Pancreas (tissue), 10 donors: ENCODE results near the gene PRPSAP1. TPM values are rescaled to one million over a fixed set of nuclear protein-coding genes. Genes with fewer than 3 reads are reported as not detected.
A peak's percentile ranks its signal among the peaks of the same experiment; 100 is the strongest.

Source experiments
- ATAC-seq, 4 donors: fragments of 200-7000 bp; cut with Tn5 transposase; one replicate each; pipeline versions ENCODE4 v1.8.0 to v1.9.1; 2020; ENCODE audit warnings: mild to moderate bottlenecking in 4 of 4, moderate library complexity in 4 of 4
- DNase-seq, 6 donors: peaks; one replicate each; pipeline ENCODE4 v3.0.0-alpha.2; 2020
- FAIRE-seq: peaks from 2 replicates; lab custom pipeline; 2012; peaks lifted over from hg19 to GRCh38; lab: Jason Lieb, UNC
- H3K27ac ChIP-seq, 4 donors: fragments of 200-600 bp; sonication (generic); 1 replicate in 3 of 4; 2 replicates in 1 of 4; pipeline versions ENCODE4 v1.5.0 to v1.8.0; 2020
- H3K27me3 ChIP-seq, 4 donors: fragments of 200-600 bp; one replicate each; pipeline ENCODE4 v1.8.0; 2021
- H3K36me3 ChIP-seq, 3 donors: fragments of 200-600 bp; sonication (generic) in 1 of 3; one replicate each; pipeline versions ENCODE4 v1.5.0 to v1.8.0; 2020 to 2021
- H3K4me1 ChIP-seq, 3 donors: fragments of 200-600 bp; one replicate each; pipeline ENCODE4 v1.8.0; 2021
- H3K4me3 ChIP-seq, 4 donors: fragments of 200-600 bp; sonication (generic) in 2 of 4; one replicate each; pipeline versions ENCODE4 v1.5.0 to v1.8.0; 2020 to 2021
- H3K9me3 ChIP-seq, 4 donors: fragments of 200-600 bp; one replicate each; pipeline ENCODE4 v1.8.0; 2021
- WGBS, 2 donors: extraction: QIAGEN DNeasy Blood & Tissue Kit; methylation state at CpG; one replicate each; pipeline ENCODE4 v1.1.7; 2013; 5-methylcytosine and 5-hydroxymethylcytosine counted together
- intact Hi-C, 3 donors: fragments of 100-400 bp; cut with DNase I; formaldehyde crosslinking; loops; one replicate each; pipeline versions ENCODE4 v1.11.1 to v1.14.2; 2022
- polyA plus RNA-seq, 2 donors: library from polyadenylated mRNA; stranded (reverse); fragments of 200-250 nt; gene quantifications; one replicate each; pipeline ENCODE4 v1.2.3, GENCODE V29; 2013
- total RNA-seq, 6 donors: library from RNA; stranded (reverse); fragmentation: NEBNext Ultra II Directional in 4 of 6; extraction: Animal tissue kit (Norgen Biotek cat#: 25700) in 4 of 6; gene quantifications; one replicate each; pipeline versions ENCODE4 v1.2.1 to v1.2.4, GENCODE V29; 2021 to 2023
- TF ChIP-seq, protein P1 (sequence below), 4 donors: fragments of 200-600 bp; sonication (generic) in 3 of 4; IDR thresholded peaks; one replicate each; pipeline versions ENCODE4 v1.5.0 to v1.8.0; 2021; ENCODE audit warnings: antibody characterized with exemption in 4 of 4
- donor health status: healthy with polysubstance abuse.
- donor health status: DM: no; HTN: no; CAD: no; lungs with moderate emphysema.
- donor health status: DM: no; HTN: no; CAD: no.
- donor health status: control.
- donor health status: control.
- donor health status: Bipolar disorder and iron deficiency.
- donor health status: DM: yes; HTN: yes; CAD: no.
- donor health status: DM: no; HTN: no; CAD: no.
- donor health status: DM: no; HTN: no; CAD: no.
- donor health status: DM: yes; HTN: yes; CAD: no.

Gene PRPSAP1
- total and polyA plus RNA-seq, 8 donors: 18.5 to 43.3 (median 25.7) TPM

DNA sequence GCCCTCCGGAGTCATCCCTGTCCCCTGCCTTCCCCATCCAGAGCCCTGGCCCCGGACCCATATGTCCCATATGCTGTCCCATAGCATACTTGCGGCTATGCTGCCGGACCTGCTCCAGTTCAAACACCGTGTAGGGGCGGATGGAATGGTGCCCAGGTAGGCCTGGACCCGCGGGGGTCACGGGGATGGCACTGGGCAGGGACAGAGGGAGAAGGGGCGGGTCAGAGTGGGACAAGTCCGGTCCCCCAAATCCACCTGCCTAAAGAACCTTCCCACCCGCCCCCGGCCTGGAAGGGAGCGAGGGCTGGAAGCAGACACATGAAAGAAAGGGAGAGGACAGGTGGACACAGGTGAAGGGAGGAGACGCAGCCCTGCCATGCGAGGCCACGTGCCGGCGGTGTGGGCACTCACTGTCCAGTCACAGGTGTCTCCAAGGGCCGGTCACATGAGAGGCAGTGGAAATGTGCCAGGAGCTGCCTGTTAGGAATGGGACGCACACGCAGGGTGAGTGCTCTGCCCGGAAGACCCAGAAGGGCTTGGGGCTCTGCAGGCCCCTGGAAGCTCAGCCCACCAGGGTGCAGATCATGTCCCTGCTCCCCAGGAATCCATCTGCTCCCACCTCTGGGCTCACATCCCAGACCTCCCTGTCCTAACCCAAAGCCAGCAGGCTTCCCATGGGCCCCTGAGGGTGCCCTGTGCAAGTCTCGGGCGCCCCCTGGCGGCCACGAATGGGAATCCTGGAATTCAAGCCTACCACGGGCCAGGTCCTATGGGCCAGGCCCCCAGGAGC, 74.6 kb downstream of the PRPSAP1 start:
- peak; percentile 93 to 95 (median 93) for ATAC-seq
- peak; percentile 87 to 99 (median 92) for DNase-seq
- Histone ChIP-seq H3K9me3 (no peaks in the 10 kb centered on the region), H3K36me3 (no peaks in the 10 kb centered on the region), H3K27ac (peak overlapping the region in 1 of 4 donors; percentile 46), H3K4me3 (peak overlapping the region in 1 of 4 donors; percentile 19), H3K27me3 (no peaks in the 10 kb centered on the region), H3K4me1 (peaks cover 0 to 7% (median 3%) of the 10 kb centered on the region in 3 donors)
- no peak for FAIRE-seq
- intact Hi-C loops: loop anchor here in 1 of 3 donors (5.0 kb wide), 1 partner anchor 157 kb away; no protein-coding TSS in a partner anchor
- WGBS, 2 donors: 42 to 44% methylated on average over 28 of the region's 28 CpGs
- TF ChIP-seq, protein P1, sequence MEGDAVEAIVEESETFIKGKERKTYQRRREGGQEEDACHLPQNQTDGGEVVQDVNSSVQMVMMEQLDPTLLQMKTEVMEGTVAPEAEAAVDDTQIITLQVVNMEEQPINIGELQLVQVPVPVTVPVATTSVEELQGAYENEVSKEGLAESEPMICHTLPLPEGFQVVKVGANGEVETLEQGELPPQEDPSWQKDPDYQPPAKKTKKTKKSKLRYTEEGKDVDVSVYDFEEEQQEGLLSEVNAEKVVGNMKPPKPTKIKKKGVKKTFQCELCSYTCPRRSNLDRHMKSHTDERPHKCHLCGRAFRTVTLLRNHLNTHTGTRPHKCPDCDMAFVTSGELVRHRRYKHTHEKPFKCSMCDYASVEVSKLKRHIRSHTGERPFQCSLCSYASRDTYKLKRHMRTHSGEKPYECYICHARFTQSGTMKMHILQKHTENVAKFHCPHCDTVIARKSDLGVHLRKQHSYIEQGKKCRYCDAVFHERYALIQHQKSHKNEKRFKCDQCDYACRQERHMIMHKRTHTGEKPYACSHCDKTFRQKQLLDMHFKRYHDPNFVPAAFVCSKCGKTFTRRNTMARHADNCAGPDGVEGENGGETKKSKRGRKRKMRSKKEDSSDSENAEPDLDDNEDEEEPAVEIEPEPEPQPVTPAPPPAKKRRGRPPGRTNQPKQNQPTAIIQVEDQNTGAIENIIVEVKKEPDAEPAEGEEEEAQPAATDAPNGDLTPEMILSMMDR (IDR thresholded peaks at IDR 0.05): peak; percentile 95 to 99 (median 99)

DNA sequence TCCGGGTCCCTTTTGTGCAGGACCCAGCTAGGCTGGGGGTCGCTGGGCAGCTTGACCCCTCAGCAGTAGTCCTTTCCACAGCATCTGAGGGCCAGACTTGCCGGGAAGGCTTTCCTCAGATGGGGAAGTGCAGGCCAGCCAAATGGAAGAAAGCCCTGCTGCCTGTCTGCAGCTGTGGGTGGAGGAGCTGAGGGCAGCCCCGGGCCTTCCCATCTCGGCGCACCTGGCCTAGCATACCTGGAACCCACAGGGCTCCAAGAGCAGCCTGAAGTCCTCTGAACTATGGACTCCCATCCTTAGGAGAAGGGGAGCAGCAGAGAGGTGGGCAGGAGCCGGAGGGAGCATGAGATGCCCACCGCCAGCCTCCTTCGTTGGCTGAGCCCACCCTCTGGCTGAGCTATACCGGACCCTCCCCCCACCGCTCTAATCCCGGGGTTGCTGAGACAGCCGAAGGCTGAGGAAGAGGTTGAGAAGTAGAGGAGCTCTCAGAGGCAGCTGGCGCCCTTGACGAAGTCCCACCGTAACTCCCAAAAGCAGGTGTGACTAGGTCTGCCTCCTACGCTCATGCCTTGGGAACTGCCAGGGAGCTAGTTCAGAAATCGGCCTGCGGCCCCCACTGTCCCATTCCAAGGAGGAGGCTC, 75.3 kb downstream of the PRPSAP1 start:
- DNase-seq (peak in 2 of 6 donors; percentile 20 to 60), FAIRE-seq (no peak), ATAC-seq (no peak)
- WGBS, 2 donors: 85 to 90% methylated on average over 18 to 19 of the region's 19 CpGs
- Histone ChIP-seq H3K4me1 (peaks cover 0 to 7% (median 3%) of the 10 kb centered on the region in 3 donors), H3K27me3 (no peaks in the 10 kb centered on the region), H3K9me3 (no peaks in the 10 kb centered on the region), H3K36me3 (no peaks in the 10 kb centered on the region), H3K27ac (no peak overlapping the region), H3K4me3 (no peak overlapping the region)
- TF ChIP-seq, protein P1 (IDR thresholded peaks at IDR 0.05): no peak
- intact Hi-C loops: loop anchor here in 1 of 3 donors (5.0 kb wide), 1 partner anchor 156 kb away; no protein-coding TSS in a partner anchor

DNA sequence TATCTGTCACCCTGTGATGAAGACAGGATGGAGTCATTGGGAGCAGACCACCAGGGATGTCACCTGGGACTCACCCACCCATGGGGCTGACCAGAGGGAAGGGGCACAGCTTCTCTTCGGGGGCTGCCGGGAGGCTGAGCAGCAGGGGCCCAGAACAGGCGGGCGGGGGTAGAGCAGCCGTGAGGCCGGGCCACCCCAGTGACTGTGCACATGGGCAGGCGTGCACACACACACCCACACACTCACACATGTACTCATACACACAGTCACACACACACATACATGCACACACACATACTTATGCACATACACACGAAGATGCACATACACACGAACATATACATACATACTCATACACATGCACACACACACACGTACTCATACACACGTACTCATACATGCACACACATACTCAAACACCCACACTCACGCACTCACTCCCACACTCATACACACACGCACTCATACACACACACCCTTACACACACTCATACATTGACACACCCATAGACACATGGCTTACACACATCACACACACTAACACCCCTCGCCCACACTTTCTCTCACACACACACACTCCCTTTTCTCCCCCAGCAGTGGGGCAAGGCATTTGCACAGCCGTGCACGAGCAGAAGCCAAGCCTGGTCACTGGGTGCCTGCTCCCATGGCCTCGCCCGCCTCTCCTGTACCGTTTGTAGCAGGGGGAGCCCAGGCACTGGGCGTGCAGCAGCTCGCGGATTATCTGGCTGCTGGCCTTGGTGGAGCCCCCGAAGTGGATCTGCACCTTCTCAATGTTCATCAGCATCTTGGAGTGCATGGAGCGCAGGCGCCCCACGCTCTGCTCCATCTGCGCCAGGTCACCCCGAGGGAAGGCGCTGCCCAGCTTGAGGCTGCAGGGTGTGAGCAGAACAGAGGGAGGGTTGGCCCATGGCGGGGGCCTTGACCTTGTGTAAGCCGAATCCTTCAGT, 76.1 kb downstream of the PRPSAP1 start:
- TF ChIP-seq, protein P1 (IDR thresholded peaks at IDR 0.05): no peak
- intact Hi-C loops: loop anchor here in 1 of 3 donors (5.0 kb wide), 1 partner anchor 155 kb away; no protein-coding TSS in a partner anchor
- H3K27me3 ChIP-seq: no peaks in the 10 kb centered on the region
- 91 to 93% methylated on average over 31 of the region's 31 CpGs for WGBS, 2 donors
- H3K4me3 ChIP-seq: no peak overlapping the region
- ATAC-seq (no peak), FAIRE-seq (no peak), DNase-seq (peak in 4 of 6 donors; percentile 21 to 72 (median 46))
- no peaks in the 10 kb centered on the region for H3K36me3 ChIP-seq
- no peaks in the 10 kb centered on the region for H3K9me3 ChIP-seq
- peaks cover 2 to 7% (median 5%) of the 10 kb centered on the region in 3 donors for H3K4me1 ChIP-seq
- H3K27ac ChIP-seq: no peak overlapping the region

DNA sequence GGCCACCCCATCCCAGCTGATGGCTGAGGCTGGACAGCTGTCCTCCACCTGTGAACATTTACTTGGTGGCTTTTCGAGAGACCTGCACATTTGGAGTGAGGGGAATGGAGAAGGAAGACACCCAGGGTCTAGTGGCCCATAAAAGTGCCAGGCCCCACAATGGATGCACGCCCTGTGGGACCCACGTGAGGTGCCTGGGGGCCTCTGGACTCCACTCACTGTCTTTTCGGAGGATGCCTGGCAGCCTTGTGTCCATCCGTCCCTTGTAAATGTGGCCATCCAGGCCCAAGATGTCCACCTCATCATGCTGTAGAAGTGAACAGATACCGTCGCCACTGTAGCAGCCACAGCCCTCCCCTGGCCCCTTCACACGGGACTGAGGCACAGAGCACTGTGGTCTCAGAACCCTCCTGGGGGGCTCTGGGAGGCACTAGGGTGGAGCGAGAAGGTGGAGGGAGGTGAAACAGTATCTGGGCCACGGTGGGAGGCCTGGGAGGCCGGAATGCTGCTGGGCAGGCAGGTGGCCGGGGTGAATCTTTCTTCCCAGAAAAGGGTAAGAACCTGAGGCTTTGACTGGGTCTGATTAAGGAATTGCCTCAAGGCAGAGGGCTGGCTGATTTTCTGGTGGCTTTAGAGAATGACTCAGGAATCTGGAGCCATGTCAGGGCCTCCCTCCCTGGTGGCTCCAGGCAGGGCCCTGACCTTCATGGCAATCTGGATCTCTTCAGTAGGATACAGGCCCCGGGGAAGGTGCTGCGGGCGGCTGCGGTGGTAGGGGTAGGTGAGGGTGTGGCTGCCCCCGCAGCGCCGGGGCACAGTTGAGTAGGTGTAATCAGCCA, 77.0 kb downstream of the PRPSAP1 start:
- peak in 1 of 6 donors; percentile 54 for DNase-seq
- TF ChIP-seq, protein P1 (IDR thresholded peaks at IDR 0.05): no peak
- Histone ChIP-seq H3K36me3 (no peaks in the 10 kb centered on the region), H3K27me3 (no peaks in the 10 kb centered on the region), H3K4me1 (peaks cover 5 to 14% (median 7%) of the 10 kb centered on the region in 3 donors), H3K9me3 (no peaks in the 10 kb centered on the region), H3K4me3 (no peak overlapping the region), H3K27ac (no peak overlapping the region)
- 90 to 92% methylated on average over 19 of the region's 19 CpGs for WGBS, 2 donors
- ATAC-seq: no peak
- intact Hi-C loops: loop anchor here in 1 of 3 donors (5.0 kb wide), 1 partner anchor 154 kb away; no protein-coding TSS in a partner anchor
- no peak for FAIRE-seq
